ENCODE measurements around the gene KRT10.
"Not testable (repeated sequence)": the region's sequence is repeated elsewhere in the genome, so short reads cannot be mapped to it uniquely, and the experiment has no call there.

Gene KRT10

GRCh38 chr17:40822132-40822812 lies at the start of gene KRT10:
KRT10 (minus strand) TSS chr17:40822614; CDS start chr17:40822585, 29 bp downstream.
- no peak for DNase-seq (ENCODE audit: low spot score)

- DNase-seq (ENCODE audit: low spot score) = no peak
Observed at GRCh38 chr17:40871316-40871715, 48.9 kb upstream of the KRT10 start.

GRCh38 chr17:40870136-40870535 lies 47.7 kb upstream of the KRT10 start:
- no peak for DNase-seq (ENCODE audit: low spot score)

DNA sequence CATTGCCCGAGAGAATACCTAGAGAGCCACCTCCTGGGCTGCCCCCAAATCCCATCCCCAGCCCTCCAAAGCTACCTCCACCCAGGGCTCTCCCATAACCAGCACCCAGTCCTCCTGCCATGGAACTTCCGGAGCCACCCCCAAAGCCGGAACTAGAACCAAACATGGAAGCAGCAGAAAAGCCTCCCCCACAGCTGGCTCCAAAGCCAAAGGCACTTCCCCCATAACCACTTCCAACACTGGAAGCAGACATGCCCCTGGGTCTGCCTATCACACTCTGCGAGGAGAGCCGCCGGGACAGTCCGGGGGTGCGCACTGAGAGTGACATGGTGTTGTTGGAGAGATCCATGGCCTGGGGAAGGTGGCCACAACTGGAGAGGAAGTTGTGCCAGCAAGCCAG lies 44.4 kb upstream of the KRT10 start, which contains the start of gene KRT12:
KRT12 (minus strand) TSS at position 386 of the 400 bp plus-strand sequence; CDS start at position 349, 37 bp downstream.
- no peak for DNase-seq (ENCODE audit: low spot score)

DNA sequence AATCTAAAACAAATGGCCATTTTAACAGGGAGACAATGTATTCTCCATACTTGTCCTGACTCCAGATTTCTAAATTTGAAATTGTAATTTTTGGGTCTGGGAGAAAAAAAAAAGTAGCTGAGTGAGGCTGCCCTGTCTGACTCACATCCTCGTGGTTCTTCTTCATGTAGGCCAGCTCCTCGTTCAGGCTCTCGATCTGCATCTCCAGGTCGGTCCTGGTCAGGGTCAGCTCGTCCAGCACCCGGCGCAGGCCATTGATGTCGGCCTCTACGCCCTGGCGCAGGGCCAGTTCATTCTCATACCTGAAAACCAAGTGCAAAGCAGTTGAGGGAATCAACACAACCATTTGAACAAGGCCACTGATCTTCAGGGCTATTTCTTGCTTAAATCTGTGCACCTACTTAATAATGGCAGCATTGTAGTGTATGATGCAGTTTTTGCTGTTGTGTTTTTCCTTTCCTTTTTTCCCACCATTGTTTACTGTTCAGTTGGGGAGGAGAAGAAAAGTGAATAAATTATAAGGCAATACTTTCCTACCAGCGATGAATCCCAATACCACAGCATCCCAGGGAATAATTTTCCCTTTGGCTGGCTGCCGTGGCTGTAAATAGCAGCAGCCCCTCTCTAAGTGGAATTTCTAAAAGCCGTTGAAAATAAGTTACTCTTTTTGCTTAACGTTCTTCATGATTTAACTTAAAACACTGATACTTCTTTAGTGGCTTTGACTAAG lies 42.4 kb upstream of the KRT10 start:
- DNase-seq (ENCODE audit: low spot score) = no peak

DNA sequence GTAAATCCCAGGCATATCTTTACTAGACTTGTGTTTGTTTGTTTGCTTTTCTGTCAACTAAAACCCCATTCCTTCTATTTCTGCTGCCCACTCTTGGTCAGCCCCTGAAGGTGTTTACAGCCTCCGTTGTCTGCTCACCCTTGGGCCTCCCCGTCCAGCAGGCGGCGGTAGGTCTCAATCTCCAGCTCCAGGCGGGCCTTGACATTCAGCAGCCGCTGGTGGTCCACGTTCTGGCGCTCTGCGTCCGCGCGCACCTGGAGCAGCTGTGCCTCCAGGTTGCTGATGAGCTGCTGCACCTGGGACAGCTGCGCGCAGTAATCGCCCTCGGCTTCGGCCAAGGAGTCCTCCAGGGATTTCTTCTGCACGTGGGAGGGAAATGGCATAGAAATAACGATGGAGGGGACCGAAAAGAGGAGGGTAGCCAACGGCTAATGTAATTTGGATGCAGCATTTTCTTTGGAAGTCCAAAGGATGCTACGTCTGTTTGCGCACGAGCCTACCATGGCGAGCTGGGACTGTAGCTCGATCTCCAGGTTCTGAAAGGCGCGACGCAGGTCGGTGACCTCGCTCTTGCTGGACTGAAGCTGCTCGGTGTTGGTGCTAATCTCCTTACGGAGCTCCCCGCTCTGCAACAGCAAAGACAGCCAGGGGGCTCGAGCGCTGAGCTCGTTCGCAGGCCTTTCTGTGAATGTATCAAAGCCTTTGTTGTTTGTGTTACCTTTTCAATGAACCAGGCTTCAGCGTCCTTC lies 40.7 kb upstream of the KRT10 start:
- DNase-seq (ENCODE audit: low spot score) = no peak

DNA sequence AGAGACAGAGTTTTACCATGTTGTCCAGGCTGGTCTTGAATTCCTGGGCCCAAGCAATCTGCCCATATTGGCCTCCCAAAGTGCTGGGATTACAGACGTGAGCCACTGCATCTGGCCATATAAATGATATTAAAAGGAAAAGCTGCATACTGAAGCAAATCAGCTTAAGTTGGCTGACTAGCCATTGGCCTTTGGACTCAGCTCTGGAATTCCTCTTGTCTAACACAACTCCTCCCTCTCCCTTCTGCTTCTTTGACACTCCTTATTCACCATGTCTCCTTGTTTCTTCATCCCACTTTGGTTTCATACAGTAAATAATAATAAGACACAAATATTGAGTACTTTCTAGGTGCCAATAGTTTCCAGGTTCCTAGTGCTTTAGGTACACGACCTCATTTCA lies 37.1 kb upstream of the KRT10 start:
- DNase-seq (ENCODE audit: low spot score) = no peak

GRCh38 chr17:40858667-40859066 lies 36.3 kb upstream of the KRT10 start:
- DNase-seq (ENCODE audit: low spot score) = not testable (repeated sequence)

DNA sequence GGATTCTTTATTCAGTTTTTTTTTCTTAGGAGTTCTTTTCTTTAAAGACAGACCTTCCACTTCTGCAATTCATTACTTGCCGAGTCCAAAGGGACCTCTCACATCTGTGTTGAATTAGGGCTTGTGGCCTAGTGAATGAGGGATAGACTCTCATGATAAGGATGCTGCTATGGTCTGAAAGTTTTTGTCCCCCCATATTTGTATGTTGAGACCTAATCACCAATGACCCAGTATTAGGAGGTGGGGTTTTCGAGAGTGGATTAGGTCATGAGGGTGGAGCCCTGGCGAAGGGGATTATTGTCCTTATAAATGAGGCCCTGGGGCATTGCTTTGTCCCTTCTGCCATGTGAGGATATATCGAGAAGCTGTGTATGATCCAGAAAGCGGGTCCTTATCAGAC lies 35.1 kb upstream of the KRT10 start:
- no peak for DNase-seq (ENCODE audit: low spot score)

- DNase-seq (ENCODE audit: low spot score) = no peak
Observed at GRCh38 chr17:40854175-40854814, 31.9 kb upstream of the KRT10 start.

DNA sequence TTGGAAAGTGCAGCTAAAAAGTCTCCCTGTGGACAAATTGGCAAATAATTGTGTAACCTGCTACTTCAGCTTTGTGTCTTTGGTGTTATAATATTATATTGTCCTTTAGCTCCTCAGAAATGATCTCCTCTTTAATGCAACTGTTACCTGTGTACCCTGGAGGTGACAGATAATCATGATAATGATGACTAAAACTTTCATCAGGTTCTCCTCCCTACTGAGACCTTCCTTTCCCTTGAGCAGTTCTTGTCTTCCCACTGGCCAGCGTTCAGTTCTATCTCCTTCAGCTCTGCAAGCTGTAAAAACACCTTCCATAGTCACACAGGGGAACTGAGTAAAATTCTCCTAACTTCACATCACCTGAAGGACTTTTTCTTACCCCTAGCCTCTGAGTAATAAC lies 29.9 kb upstream of the KRT10 start:
- DNase-seq (ENCODE audit: low spot score) = no peak

GRCh38 chr17:40850293-40850972 lies 28.0 kb upstream of the KRT10 start:
- DNase-seq (ENCODE audit: low spot score) = no peak

DNA sequence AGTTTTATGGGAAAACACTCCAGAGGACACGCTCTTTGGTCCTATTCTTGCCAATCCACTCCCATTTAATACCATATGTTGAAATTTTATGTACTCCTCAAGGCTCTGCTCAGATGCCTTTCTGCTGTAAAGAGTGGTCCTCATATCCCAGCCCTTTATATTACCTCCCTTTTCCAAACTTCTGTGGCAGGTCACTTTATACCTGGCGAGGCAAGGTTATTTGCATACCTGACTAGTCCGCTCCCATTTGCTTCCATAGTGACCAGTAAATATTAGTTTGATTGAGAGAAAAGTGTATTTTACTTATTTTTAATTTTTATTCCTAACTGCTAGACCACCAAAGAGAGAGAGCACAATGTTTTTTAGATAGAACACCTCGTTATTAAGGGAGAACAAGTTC lies 27.3 kb upstream of the KRT10 start:
- DNase-seq (ENCODE audit: low spot score) = no peak

DNA sequence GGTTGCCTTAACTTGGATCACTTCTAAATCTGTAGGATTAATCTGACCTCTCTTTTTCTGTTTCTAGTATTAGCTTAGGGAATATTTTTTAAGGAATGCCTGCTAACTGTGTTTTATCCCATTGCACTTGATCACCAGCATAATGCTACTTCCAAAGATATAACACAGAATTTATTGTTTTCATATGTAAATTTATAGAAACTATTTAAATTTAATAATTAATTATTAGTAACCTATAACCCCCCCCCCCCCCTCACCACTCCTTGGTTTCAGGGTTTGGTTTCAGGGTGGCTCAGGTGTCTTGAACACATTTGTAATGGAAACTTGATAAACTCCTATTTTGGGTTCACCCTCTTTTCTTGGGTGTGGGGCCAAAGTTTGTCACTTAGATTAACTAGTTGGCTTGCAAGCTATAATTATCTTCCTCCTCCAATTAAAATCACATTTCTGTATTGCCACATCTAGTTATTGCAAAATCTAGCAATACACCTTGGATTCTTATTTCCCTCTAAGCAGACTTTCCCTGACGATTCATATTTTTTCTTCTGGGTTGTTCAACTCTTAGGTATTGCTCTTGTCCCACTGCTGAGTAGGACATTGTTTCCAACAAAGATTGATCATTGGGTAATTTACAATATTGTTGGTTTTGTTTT lies 26.3 kb upstream of the KRT10 start:
- DNase-seq (ENCODE audit: low spot score) = no peak

DNA sequence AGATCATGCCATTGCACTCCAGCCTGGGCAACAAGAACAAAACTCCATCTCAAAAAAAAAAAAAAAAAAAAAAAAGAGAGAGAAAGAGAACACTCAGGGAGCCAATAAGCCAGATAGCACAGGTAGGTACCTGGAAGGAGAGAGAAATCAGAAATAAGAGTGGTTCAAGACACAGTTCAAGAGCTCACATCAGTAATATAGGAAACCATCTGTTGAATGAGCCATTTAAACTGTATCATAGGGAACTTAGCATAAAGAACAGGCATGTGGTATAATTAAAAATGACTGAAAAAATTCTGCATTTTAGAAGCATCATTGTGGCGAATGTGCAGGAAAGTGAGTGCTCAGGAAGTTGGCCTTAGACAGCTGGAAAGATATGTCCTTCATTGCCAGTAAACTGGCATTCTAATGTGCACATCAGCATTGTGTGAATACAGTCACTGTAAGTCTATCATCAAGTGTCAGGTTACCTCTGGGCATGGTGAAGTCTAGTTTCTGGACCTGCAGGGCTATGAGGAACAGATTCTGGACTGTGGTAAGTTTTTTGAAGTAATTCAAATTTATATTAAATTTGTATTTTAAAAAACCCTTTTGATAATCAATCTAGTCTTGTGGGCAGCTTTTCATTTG lies 24.2 kb upstream of the KRT10 start:
- no peak for DNase-seq (ENCODE audit: low spot score)

- no peak for DNase-seq (ENCODE audit: low spot score)
Observed at GRCh38 chr17:40844671-40845107, 22.3 kb upstream of the KRT10 start.

GRCh38 chr17:40843242-40843641 lies 20.8 kb upstream of the KRT10 start:
- DNase-seq (ENCODE audit: low spot score) = no peak

DNA sequence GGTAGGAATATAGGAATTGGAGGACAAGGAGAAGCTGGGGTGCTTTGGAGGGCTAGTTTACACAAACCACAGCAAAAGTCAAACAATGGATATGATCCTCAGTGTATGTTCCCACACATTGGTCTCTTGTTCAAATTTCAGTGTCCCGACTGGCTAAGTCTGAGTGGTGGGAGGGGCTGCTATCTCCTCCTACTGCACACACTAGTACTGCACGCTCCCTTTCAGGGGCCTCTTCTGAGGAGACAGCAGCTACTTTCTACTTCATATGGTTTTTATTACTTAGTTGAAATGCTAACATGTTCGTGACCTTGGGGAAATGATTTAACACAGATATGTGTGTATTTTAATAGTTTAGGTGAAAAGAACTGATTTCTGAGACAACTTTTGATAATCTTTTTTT lies 18.8 kb upstream of the KRT10 start:
- no peak for DNase-seq (ENCODE audit: low spot score)

GRCh38 chr17:40839194-40839593 lies 16.8 kb upstream of the KRT10 start:
- DNase-seq (ENCODE audit: low spot score) = no peak

DNA sequence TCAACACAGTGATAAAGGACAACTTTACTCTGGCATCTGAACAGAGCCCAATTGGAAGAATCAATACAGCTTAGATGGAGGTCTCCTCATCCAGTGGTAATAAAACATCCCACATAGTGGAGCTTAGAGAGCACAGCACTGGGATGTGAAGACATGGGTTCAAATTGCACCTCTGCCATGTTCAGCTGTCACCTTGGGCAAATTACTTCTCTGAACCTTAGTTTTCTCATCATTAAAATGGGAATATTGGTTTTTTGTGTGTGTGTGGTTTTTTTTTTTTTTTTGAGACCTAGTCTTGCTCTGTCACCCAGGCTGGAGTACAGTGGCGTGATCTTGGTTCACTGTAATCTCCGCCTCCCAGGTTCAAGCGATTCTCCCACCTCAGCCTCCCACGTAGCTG lies 13.6 kb upstream of the KRT10 start:
- DNase-seq (ENCODE audit: low spot score) = no peak

DNA sequence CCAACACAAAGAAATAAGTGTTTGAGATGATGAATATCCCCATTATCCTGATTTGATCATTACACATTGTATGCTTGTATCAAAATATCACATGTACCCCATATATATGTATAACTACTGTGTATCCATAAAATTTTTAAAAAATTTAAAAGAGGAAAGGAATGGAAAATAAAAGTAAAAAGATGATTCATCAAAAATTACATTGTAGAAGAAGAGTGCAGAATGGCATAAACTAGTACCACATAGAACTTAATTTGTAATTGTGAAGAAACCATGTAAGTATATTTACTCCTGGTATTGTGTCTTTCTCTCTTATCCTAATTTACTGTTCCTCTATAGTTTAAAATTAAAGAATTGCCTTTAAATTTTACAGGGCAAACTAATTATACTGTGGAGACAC lies 11.5 kb upstream of the KRT10 start:
- no peak for DNase-seq (ENCODE audit: low spot score)
